ENCODE measurements around the gene LINGO1.

LINGO1 gene

DNA sequence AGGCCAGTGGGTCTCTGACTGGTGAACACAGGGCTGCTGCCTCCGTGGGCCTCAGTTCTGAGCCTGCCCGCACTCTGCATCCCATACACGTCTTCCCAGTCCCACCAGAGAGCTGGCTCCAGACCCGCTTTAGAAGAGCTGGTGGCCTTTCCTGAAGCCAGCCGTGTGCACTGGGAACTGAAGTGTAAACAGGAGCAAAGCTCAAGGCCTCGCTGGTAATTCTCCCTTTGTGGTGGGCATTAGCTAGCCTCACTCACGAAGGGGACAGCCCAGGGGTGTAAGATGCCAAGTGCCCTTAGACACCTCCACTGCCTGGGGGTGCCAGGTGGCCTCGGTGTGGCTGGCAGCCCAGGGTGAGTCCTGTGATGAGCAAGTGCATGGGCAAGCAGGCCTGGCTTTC lies 12.9 kb upstream of the LINGO1 start:
- DNase-seq: no peak
- no peaks in the 10 kb centered on the region for H3K27me3 ChIP-seq (ENCODE audit: insufficient read depth, low read depth, severe bottlenecking)
- TF ChIP-seq, protein P1, sequence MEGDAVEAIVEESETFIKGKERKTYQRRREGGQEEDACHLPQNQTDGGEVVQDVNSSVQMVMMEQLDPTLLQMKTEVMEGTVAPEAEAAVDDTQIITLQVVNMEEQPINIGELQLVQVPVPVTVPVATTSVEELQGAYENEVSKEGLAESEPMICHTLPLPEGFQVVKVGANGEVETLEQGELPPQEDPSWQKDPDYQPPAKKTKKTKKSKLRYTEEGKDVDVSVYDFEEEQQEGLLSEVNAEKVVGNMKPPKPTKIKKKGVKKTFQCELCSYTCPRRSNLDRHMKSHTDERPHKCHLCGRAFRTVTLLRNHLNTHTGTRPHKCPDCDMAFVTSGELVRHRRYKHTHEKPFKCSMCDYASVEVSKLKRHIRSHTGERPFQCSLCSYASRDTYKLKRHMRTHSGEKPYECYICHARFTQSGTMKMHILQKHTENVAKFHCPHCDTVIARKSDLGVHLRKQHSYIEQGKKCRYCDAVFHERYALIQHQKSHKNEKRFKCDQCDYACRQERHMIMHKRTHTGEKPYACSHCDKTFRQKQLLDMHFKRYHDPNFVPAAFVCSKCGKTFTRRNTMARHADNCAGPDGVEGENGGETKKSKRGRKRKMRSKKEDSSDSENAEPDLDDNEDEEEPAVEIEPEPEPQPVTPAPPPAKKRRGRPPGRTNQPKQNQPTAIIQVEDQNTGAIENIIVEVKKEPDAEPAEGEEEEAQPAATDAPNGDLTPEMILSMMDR (IDR thresholded peaks at IDR 0.05; ENCODE audit: low read depth, low read length): no peak
- H3K36me3 ChIP-seq: no peaks in the 10 kb centered on the region
- H3K4me3 ChIP-seq (ENCODE audit: low read depth, low read length): no peak overlapping the region
- no peaks in the 10 kb centered on the region for H3K9me3 ChIP-seq (ENCODE audit: severe bottlenecking)
- no peak overlapping the region for H3K27ac ChIP-seq

DNA sequence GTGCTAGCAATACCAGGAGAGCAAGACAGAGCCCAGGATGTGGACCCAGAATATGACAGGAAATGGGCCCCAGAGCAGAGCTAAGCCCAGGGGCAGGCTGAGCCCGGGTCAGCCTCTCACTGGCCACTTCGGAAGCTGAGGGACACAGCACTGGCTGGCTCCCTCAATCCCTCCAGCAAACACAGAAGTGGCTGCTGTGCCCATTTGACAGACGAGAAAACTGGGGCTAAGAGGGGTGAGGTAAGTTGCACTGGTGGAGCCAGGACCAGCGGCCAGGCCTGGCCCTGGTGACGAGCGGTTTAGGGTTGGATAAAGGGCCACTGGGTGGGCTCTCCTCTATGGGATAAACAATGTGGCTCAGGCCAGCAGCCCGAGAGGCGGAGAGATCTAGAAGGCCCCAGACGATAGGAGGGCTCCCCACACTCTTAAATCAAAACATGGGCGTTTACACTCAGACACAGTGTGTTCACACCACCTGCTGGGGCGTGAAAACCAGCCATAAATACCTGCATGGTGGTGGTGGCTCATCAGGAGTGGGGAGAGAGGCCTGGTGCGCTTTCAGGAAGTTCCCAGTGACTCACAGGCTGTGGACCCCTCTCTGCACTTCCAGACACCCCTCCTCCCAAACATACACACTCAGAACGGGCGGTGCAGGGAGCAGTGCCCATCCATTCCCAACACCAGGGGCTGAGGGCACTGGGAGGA lies 12.0 kb upstream of the LINGO1 start:
- no peak for DNase-seq
- TF ChIP-seq, protein P1 (IDR thresholded peaks at IDR 0.05; ENCODE audit: low read depth, low read length): no peak
- H3K27ac ChIP-seq: no peak overlapping the region
- no peak overlapping the region for H3K4me3 ChIP-seq (ENCODE audit: low read depth, low read length)
- H3K27me3 ChIP-seq (ENCODE audit: insufficient read depth, low read depth, severe bottlenecking): no peaks in the 10 kb centered on the region
- no peaks in the 10 kb centered on the region for H3K36me3 ChIP-seq
- no peaks in the 10 kb centered on the region for H3K9me3 ChIP-seq (ENCODE audit: severe bottlenecking)

DNA sequence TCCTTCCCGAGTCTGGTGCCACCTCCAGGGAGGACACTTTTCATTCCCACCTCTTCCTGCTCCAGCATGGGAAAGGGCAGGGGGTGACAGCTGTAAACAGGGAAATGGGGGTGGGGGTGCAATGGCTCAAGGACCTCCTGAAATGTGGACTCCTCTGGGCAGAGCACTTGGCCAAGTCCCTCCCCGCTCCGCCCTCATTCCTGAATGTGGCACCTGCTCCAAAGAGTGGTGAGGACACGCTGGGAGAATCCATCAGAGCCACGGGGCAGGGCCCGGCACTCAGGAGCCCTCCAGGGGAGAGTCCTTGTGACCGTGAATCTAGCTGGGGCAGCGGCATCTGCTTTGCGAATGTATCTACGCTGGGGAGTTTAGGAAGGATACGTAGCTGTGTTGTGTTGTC lies 11.1 kb upstream of the LINGO1 start:
- Histone ChIP-seq H3K9me3 (ENCODE audit: severe bottlenecking) (no peaks in the 10 kb centered on the region), H3K36me3 (no peaks in the 10 kb centered on the region), H3K27ac (no peak overlapping the region), H3K27me3 (ENCODE audit: insufficient read depth, low read depth, severe bottlenecking) (no peaks in the 10 kb centered on the region), H3K4me3 (ENCODE audit: low read depth, low read length) (no peak overlapping the region)
- TF ChIP-seq, protein P1 (IDR thresholded peaks at IDR 0.05; ENCODE audit: low read depth, low read length): no peak
- no peak for DNase-seq

DNA sequence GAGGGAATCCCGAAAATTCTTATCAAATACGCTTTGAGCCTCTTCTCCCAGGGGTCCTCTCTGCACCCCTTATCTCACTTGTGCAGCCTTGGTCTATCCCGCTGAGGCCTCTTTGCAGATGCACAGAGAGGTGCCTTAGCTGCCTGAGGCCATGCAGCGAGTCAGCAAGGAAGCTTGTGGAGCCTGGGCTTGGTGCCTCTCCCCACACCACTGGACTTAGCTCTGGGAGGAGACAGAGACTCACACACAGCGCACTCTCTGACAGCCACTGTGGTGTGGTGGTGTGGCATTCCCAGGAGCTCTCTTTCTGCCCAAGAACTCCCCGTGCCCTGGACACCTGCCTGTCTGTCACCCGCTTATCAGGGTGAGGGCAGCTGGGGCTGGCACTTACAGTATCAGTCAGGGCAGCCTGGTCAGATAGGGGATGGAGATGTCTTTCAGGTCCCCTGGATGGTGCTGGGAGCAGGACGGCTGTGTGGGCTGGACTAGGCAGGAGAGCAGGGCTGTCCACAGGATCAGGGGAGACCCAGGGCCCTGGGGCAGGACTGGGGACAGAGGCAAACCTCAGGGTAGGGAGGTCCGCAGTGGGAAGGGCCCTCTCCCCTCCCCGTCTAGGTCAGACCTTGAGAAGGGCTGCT lies 10.2 kb upstream of the LINGO1 start:
- Histone ChIP-seq H3K27ac (no peak overlapping the region), H3K9me3 (ENCODE audit: severe bottlenecking) (no peaks in the 10 kb centered on the region), H3K4me3 (ENCODE audit: low read depth, low read length) (no peak overlapping the region), H3K27me3 (ENCODE audit: insufficient read depth, low read depth, severe bottlenecking) (no peaks in the 10 kb centered on the region), H3K36me3 (no peaks in the 10 kb centered on the region)
- DNase-seq: no peak
- TF ChIP-seq, protein P1 (IDR thresholded peaks at IDR 0.05; ENCODE audit: low read depth, low read length): no peak

DNA sequence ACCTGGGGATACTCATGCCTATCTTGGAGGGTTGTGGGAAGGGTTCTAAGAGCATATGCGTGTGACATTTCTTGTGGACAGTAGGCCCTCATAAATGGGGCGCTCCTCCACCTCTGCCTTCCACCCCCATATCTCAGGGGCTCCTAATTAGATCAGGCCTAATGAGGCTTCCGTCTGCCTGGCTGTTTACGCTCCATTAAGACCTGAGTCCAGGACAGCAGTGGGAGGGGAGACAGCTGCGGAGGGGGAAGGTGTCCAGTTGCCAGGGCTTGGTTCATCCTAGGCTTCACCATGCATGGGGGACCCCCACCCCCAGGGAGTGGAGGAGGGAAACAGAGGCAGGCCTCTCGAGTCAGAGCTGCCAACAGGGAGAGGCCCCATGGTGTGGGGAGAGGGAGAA lies 9.3 kb upstream of the LINGO1 start:
- TF ChIP-seq, protein P1 (IDR thresholded peaks at IDR 0.05; ENCODE audit: low read depth, low read length): no peak
- H3K27ac ChIP-seq: no peak overlapping the region

More for the DNA sequence above, 9.3 kb upstream of the LINGO1 start:
- no peaks in the 10 kb centered on the region for H3K27me3 ChIP-seq (ENCODE audit: insufficient read depth, low read depth, severe bottlenecking)
- no peaks in the 10 kb centered on the region for H3K36me3 ChIP-seq
- no peaks in the 10 kb centered on the region for H3K9me3 ChIP-seq (ENCODE audit: severe bottlenecking)
- no peak for DNase-seq
- no peak overlapping the region for H3K4me3 ChIP-seq (ENCODE audit: low read depth, low read length)
